Natural killer cell (primary cell): ENCODE data around the gene COL4A3. TPM values are rescaled to one million over a fixed set of nuclear protein-coding genes. Genes with fewer than 3 reads are reported as not detected.

Source experiments
- ATAC-seq, 3 donors: fragments of 150-1000 bp in 2 of 3; fragments of 200-7000 bp in 1 of 3; cut with Tn5 transposase; 1 replicate in 1 of 3; 2 replicates in 2 of 3; pipeline ENCODE4 v1.10.0; 2021; ENCODE audit warnings: mild to moderate bottlenecking in 2 of 3, moderate library complexity in 2 of 3
- DNase-seq, 2 donors: peaks; one replicate each; pipeline versions ENCODE4 v3.0.0 to v3.0.0-alpha.2; 2013 to 2021; ENCODE audit warnings: mixed read lengths in 1 of 2
- H3K27ac ChIP-seq: one replicate; pipeline ENCODE4 v1.5.1; 2013; ENCODE audit warnings: mild to moderate bottlenecking, low read length
- H3K27me3 ChIP-seq: one replicate; pipeline ENCODE4 v1.6.1; 2013; ENCODE audit warnings: low read length; ENCODE audit not compliant: control insufficient read depth, insufficient read depth
- H3K36me3 ChIP-seq: one replicate; pipeline ENCODE4 v1.6.1; 2013; ENCODE audit warnings: low read length; ENCODE audit not compliant: control insufficient read depth, insufficient read depth
- H3K4me1 ChIP-seq: one replicate; pipeline ENCODE4 v1.6.1; 2013; ENCODE audit warnings: low read length; ENCODE audit not compliant: control insufficient read depth, insufficient read depth
- H3K4me3 ChIP-seq: one replicate; pipeline ENCODE4 v1.5.1; 2013; ENCODE audit warnings: low read length
- H3K9me3 ChIP-seq: one replicate; pipeline ENCODE4 v1.6.1; 2013; ENCODE audit warnings: low read length; ENCODE audit not compliant: control insufficient read depth, insufficient read depth
- H3K27ac Mint-ChIP-seq, 2 donors: one replicate each; pipeline ENCODE4 v1.8.0; 2022; ENCODE audit warnings: mild to moderate bottlenecking in 2 of 2, mixed read lengths in 2 of 2, moderate library complexity in 1 of 2
- H3K27me3 Mint-ChIP-seq, 2 donors: one replicate each; pipeline ENCODE4 v1.8.0; 2022; ENCODE audit warnings: low read depth in 2 of 2, mixed read lengths in 2 of 2
- H3K36me3 Mint-ChIP-seq: one replicate; pipeline ENCODE4 v1.8.0; 2022; ENCODE audit warnings: mixed read lengths
- H3K4me1 Mint-ChIP-seq, 2 donors: one replicate each; pipeline ENCODE4 v1.8.0; 2022; ENCODE audit warnings: mixed read lengths in 2 of 2
- H3K4me3 Mint-ChIP-seq: one replicate; pipeline ENCODE4 v1.8.0; 2022; ENCODE audit warnings: mild to moderate bottlenecking, moderate library complexity, mixed read lengths
- H3K9me3 Mint-ChIP-seq, 2 donors: one replicate each; pipeline ENCODE4 v1.8.0; 2022; ENCODE audit warnings: mixed read lengths in 2 of 2
- WGBS: methylation state at CpG from one replicate; pipeline ENCODE4 v1.1.7; 2013; ENCODE audit warnings: missing lambda C conversion rate; ENCODE audit not compliant: insufficient coverage; 5-methylcytosine and 5-hydroxymethylcytosine counted together
- intact Hi-C: fragments of 100-400 bp; cut with micrococcal nuclease; formaldehyde crosslinking; loops from one replicate; pipeline ENCODE4 v1.14.2; 2022
- total RNA-seq, 4 donors: library from RNA; stranded (reverse); fragments of 120-200 nt in 1 of 4; gene quantifications; one replicate each; pipeline versions ENCODE4 v1.2.3 to v1.2.4, GENCODE V29; 2013 to 2022
- TF ChIP-seq, protein P1 (sequence below): fragments of 200-600 bp; IDR thresholded peaks from one replicate; pipeline ENCODE4 v1.8.0; 2022; ENCODE audit warnings: antibody characterized with exemption

COL4A3 gene
- total RNA-seq, 3 donors from 2014 or later (not counting 1 experiment from before 2014, with no cell fraction given) = 0.45 to 1.8 (median 1.0) TPM

DNA sequence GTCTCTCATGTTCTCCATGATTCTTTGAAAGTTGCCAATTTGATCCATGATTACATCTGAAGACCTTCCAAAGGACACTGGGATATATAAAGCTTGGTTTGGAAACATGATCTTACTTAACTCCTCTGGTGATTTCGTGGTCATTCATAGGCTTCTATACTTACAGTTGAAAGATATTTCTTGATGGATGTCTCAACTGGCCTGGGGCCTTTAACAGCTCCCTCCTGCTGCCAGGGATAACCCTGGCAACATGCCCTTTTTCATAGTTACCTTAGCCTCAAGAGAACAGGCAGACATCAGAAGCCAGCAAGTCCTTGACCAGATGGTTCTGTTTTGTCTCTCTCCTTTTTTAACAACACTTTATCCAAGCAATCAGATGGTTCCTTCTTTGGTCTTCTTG lies 137.1 kb downstream of the COL4A3 start:
- H3K4me3 ChIP-seq = no peak overlapping the region

DNA sequence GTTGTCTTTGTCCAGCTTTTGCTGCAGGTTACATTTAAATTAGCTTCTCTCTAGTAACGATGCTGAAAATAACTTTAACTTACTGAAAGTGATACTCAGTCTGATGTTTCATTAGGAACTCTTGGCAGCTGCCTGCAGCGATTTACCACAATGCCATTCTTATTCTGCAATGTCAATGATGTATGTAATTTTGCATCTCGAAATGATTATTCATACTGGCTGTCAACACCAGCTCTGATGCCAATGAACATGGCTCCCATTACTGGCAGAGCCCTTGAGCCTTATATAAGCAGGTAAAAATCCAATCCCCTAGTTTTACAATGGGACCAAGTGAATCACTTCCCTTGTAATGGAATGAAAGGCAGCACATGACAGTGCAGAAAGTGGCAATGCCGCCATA lies 144.4 kb downstream of the COL4A3 start:
- intact Hi-C loops = no loop called here
- no peaks in the 10 kb centered on the region for H3K36me3 Mint-ChIP-seq
- ATAC-seq (no peak), DNase-seq (no peak)
- TF ChIP-seq, protein P1, sequence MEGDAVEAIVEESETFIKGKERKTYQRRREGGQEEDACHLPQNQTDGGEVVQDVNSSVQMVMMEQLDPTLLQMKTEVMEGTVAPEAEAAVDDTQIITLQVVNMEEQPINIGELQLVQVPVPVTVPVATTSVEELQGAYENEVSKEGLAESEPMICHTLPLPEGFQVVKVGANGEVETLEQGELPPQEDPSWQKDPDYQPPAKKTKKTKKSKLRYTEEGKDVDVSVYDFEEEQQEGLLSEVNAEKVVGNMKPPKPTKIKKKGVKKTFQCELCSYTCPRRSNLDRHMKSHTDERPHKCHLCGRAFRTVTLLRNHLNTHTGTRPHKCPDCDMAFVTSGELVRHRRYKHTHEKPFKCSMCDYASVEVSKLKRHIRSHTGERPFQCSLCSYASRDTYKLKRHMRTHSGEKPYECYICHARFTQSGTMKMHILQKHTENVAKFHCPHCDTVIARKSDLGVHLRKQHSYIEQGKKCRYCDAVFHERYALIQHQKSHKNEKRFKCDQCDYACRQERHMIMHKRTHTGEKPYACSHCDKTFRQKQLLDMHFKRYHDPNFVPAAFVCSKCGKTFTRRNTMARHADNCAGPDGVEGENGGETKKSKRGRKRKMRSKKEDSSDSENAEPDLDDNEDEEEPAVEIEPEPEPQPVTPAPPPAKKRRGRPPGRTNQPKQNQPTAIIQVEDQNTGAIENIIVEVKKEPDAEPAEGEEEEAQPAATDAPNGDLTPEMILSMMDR = no peak
- Histone ChIP-seq H3K9me3 (no peaks in the 10 kb centered on the region), H3K27ac (no peak overlapping the region), H3K36me3 (no peaks in the 10 kb centered on the region), H3K4me3 (no peak overlapping the region), H3K27me3 (no peaks in the 10 kb centered on the region), H3K4me1 (no peaks in the 10 kb centered on the region)
- H3K9me3 Mint-ChIP-seq = no peaks in the 10 kb centered on the region
- no peaks in the 10 kb centered on the region for H3K4me1 Mint-ChIP-seq
- H3K27ac Mint-ChIP-seq = no peak overlapping the region
- H3K27me3 Mint-ChIP-seq = no peaks in the 10 kb centered on the region
- H3K4me3 Mint-ChIP-seq = no peak overlapping the region
- 93% methylated on average over 4 of the region's 4 CpGs for WGBS

More for the DNA sequence above, 137.1 kb downstream of the COL4A3 start:
- no peak overlapping the region for H3K4me3 Mint-ChIP-seq
- H3K27ac Mint-ChIP-seq = no peak overlapping the region
- intact Hi-C loops = no loop called here
- H3K9me3 ChIP-seq = no peaks in the 10 kb centered on the region
- H3K27me3 Mint-ChIP-seq = no peaks in the 10 kb centered on the region
- no peak for ATAC-seq
- no peak overlapping the region for H3K27ac ChIP-seq
- H3K36me3 Mint-ChIP-seq = no peaks in the 10 kb centered on the region
- no peaks in the 10 kb centered on the region for H3K4me1 ChIP-seq
- no peaks in the 10 kb centered on the region for H3K36me3 ChIP-seq
- no peak for DNase-seq
- 64% methylated on average over 1 of the region's 1 CpG for WGBS
- no peaks in the 10 kb centered on the region for H3K9me3 Mint-ChIP-seq
- no peaks in the 10 kb centered on the region for H3K4me1 Mint-ChIP-seq
- TF ChIP-seq, protein P1 = no peak
- H3K27me3 ChIP-seq = no peaks in the 10 kb centered on the region

DNA sequence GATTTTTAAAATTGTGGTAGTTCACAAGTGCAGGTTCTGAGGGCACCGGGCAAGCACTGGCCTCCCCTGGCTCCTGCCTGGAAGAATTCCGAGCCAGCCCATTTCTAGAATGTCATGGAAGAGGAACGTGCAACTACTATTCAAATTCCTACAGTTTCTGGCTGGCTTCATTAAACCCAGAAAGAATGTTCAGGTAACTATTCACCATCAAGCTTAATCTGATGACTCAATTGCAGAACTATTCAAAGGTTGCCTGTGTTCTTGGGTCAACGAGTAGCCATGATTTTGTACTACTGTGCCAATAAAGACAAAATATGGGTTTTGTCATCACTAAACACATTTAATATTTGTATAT lies 146.3 kb downstream of the COL4A3 start:
- no peaks in the 10 kb centered on the region for H3K36me3 Mint-ChIP-seq
- H3K4me3 Mint-ChIP-seq = no peak overlapping the region
- Histone ChIP-seq H3K9me3 (no peaks in the 10 kb centered on the region), H3K4me1 (no peaks in the 10 kb centered on the region), H3K27ac (no peak overlapping the region), H3K36me3 (no peaks in the 10 kb centered on the region), H3K27me3 (no peaks in the 10 kb centered on the region), H3K4me3 (no peak overlapping the region)
- no peak for ATAC-seq
- H3K27me3 Mint-ChIP-seq = no peaks in the 10 kb centered on the region
- no peak overlapping the region for H3K27ac Mint-ChIP-seq
- no peaks in the 10 kb centered on the region for H3K9me3 Mint-ChIP-seq
- intact Hi-C loops = no loop called here
- 100% methylated on average over 3 of the region's 4 CpGs for WGBS
- no peaks in the 10 kb centered on the region for H3K4me1 Mint-ChIP-seq
- DNase-seq = no peak
- TF ChIP-seq, protein P1 = no peak

DNA sequence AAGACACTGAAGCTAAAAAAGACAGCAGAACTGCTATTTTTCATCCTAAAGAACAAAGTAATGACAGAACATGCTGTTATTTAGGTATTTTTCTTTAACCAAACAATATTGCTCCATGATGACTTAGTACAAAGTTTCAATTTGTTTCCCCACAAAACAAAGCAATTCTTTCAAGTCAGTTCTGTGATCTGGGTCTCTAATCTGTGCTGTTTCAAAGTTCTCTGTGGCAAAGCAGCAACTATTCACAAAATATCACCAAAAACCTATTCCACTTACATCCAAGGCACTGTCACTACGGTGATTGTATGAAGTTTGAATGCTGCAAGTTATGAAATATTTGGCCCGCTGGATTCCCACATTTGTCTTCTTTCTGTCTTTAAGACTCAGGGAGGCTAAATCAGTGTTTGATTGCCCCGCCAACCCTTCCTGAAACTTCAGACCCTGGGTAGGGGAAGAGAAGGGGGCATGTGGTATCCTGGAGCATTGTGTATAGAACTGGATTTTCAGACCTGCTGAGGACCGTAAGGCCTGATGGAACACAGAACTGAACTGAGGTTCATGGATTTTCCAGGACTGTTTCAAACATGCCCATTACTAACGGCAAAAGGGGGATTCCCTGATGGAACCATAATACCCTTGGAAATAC lies 147.6 kb downstream of the COL4A3 start:
- no peaks in the 10 kb centered on the region for H3K36me3 Mint-ChIP-seq
- H3K4me1 ChIP-seq = no peaks in the 10 kb centered on the region
- 96% methylated on average over 5 of the region's 5 CpGs for WGBS
- no peaks in the 10 kb centered on the region for H3K36me3 ChIP-seq
- intact Hi-C loops = no loop called here
- no peak overlapping the region for H3K27ac Mint-ChIP-seq
- no peak for ATAC-seq
- H3K9me3 Mint-ChIP-seq = peaks cover 0 to 2% of the 10 kb centered on the region in 2 donors
- no peaks in the 10 kb centered on the region for H3K27me3 ChIP-seq
- no peak overlapping the region for H3K27ac ChIP-seq
- no peaks in the 10 kb centered on the region for H3K4me1 Mint-ChIP-seq
- no peak overlapping the region for H3K4me3 Mint-ChIP-seq
- no peak overlapping the region for H3K4me3 ChIP-seq
- H3K9me3 ChIP-seq = no peaks in the 10 kb centered on the region
- H3K27me3 Mint-ChIP-seq = peaks cover 0 to 2% of the 10 kb centered on the region in 2 donors
- DNase-seq = no peak
- TF ChIP-seq, protein P1 = no peak
